ENCODE data around the gene SLC5A1. TPM values are rescaled to one million over a fixed set of nuclear protein-coding genes. Genes with fewer than 3 reads are reported as not detected.

SLC5A1 gene
- total and polyA plus RNA-seq, 9 of the 15 experiments (the other 6 are each of a cell fraction or from before 2014, with no cell fraction given), result not detected

- TF ChIP-seq NR2C1 (IDR thresholded peaks at IDR 0.05), result no peak
- TF ChIP-seq NR2C1 (tag; IDR thresholded peaks at IDR 0.05), result no peak
- no peak for TF ChIP-seq SMARCA5 (IDR thresholded peaks at IDR 0.05)
- TF ChIP-seq ZKSCAN1 (IDR thresholded peaks at IDR 0.05; ENCODE audit: low read depth, low read length), result no peak
Observed at GRCh38 chr22:32079130-32080089, 36.3 kb downstream of the SLC5A1 start (continued).

DNA sequence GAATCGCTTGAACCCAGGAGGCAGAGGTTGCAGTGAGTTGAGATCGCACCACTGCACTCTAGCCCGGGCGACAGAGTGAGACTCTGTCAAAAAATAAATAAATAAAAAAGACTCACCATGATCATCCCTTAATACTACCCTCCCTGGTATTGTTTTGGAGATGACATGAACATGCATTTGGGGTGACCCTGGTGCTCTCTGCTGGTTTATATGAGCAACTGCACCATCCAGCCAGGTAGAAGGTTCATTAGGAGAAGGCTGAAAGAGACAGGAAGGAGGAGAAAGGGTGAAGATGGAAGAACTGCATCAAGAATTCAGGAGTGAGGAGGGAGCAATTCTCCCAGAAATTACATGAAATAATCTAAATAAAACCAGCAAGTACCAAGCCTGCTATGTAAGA, 37.8 kb downstream of the SLC5A1 start:
- Histone ChIP-seq H2AFZ (ENCODE audit: low read depth, low read length) (no peak overlapping the region), H4K20me1 (replicated peaks; ENCODE audit: control insufficient read depth, insufficient read depth, low read length) (no peaks in the 10 kb centered on the region), H3K9me1 (ENCODE audit: control insufficient read depth, insufficient read depth, low read length) (no peaks in the 10 kb centered on the region), H3K4me1 (replicated peaks in 1 of 2; ENCODE audit: control insufficient read depth in 2 of 2, insufficient read depth in 2 of 2, low read length in 2 of 2) (no peaks in the 10 kb centered on the region), H3K4me3 (no peak overlapping the region), H3K27me3 (ENCODE audit: control insufficient read depth in 2 of 2, insufficient read depth in 2 of 2, low read length in 2 of 2) (peaks cover 0 to 6% of the 10 kb centered on the region in 2 experiments; a peak in 1 of 5 replicates), H3K79me2 (ENCODE audit: control insufficient read depth, insufficient read depth, low read length) (no peaks in the 10 kb centered on the region), H3K27ac (ENCODE audit: extremely low read depth, low read depth, low read length) (no peak overlapping the region), H3K9me3 (replicated peaks; ENCODE audit: control insufficient read depth, insufficient read depth, low read depth, low read length) (no peaks in the 10 kb centered on the region), H3K36me3 (ENCODE audit: control insufficient read depth, insufficient read depth, low read length) (no peaks in the 10 kb centered on the region), H3K4me2 (ENCODE audit: insufficient read depth, low read length) (no peak overlapping the region), H3K9ac (ENCODE audit: insufficient read depth in 1 of 2, low read depth in 2 of 2, low read length in 2 of 2) (no peak overlapping the region)
- no TSS peak for BruUV-seq (replicated peaks)
- ATAC-seq (peak; percentile 72), FAIRE-seq (peak; percentile 64), DNase-seq (ENCODE audit: extremely low read depth in 1 of 4, low spot score in 3 of 4) (peak; percentile 24 to 47 (median 34))
- CTCF ChIA-PET (ENCODE audit: low intra/inter-chr PET ratio), result interaction anchor here (0.6 to 2.3 kb wide), 3 partner anchors 103 to 524 kb away, joined by 4 to 11 read pairs (median 6); no protein-coding TSS in a partner anchor
- intact Hi-C loops (cut with micrococcal nuclease), result loop anchor here (1.0 kb wide), 1 partner anchor 104 kb away; no protein-coding TSS in a partner anchor
- POLR2A ChIA-PET, result interaction anchor here (1.0 kb wide), 1 partner anchor 30 kb away, joined by 3 read pairs; no protein-coding TSS in a partner anchor
- WGBS (ENCODE audit: insufficient coverage, low coverage, missing lambda C conversion rate), result 0% methylated on average over 3 of the region's 4 CpGs
- in situ Hi-C loops (cut with MboI), result no loop called here
- TF ChIP-seq GABPB1 (CRISPR knock-in tag; IDR thresholded peaks at IDR 0.05) (no peak), FIP1L1 (IDR thresholded peaks at IDR 0.05; ENCODE audit: low read depth, low read length, poor library complexity, severe bottlenecking) (no peak), SMC3 (conservative IDR thresholded peaks at IDR 0.05; ENCODE audit: insufficient read depth, low read depth, low read length) (peak; percentile 62), STAG1 (CRISPR knock-in tag; IDR thresholded peaks at IDR 0.05; ENCODE audit: borderline replicate concordance) (peak; percentile 24; the same call in 1 of the 2 replicates), ZNF324 (CRISPR knock-in tag; IDR thresholded peaks at IDR 0.05) (no peak), ZNF280A (IDR thresholded peaks at IDR 0.05; ENCODE audit: low read depth, partially characterized antibody) (no peak), NFATC3 (IDR thresholded peaks at IDR 0.05) (no peak), ZNF583 (CRISPR knock-in tag; IDR thresholded peaks at IDR 0.05) (no peak)
- TF ChIP-seq, protein P1, sequence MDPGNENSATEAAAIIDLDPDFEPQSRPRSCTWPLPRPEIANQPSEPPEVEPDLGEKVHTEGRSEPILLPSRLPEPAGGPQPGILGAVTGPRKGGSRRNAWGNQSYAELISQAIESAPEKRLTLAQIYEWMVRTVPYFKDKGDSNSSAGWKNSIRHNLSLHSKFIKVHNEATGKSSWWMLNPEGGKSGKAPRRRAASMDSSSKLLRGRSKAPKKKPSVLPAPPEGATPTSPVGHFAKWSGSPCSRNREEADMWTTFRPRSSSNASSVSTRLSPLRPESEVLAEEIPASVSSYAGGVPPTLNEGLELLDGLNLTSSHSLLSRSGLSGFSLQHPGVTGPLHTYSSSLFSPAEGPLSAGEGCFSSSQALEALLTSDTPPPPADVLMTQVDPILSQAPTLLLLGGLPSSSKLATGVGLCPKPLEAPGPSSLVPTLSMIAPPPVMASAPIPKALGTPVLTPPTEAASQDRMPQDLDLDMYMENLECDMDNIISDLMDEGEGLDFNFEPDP (CRISPR knock-in tag; IDR thresholded peaks at IDR 0.05), result no peak

Measured in K562 (cell line).